ENCODE data around the gene CYP3A5.
"Not testable (repeated sequence)": the region's sequence is repeated elsewhere in the genome, so short reads cannot be mapped to it uniquely, and the experiment has no call there.

Gene CYP3A5

DNA sequence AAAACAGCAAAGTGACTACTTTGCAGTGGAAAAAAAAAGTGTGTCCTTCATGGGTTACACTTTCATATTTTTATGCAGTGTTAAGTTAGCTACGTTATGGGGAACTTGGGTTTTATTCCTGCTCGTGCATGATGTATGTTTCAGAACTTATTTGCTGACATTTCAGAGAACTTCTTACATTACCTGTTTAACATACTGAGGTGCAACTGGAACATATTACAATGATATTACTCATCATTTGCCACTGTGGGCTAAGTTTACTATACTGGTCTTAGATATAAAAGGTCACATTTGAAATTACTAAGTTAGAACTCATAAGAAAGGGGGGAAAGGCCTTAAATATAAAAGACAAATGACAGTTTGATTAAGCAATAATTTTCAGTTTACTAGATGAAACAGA lies 42.4 kb downstream of the CYP3A5 start:
- DNase-seq = not testable (repeated sequence)

DNA sequence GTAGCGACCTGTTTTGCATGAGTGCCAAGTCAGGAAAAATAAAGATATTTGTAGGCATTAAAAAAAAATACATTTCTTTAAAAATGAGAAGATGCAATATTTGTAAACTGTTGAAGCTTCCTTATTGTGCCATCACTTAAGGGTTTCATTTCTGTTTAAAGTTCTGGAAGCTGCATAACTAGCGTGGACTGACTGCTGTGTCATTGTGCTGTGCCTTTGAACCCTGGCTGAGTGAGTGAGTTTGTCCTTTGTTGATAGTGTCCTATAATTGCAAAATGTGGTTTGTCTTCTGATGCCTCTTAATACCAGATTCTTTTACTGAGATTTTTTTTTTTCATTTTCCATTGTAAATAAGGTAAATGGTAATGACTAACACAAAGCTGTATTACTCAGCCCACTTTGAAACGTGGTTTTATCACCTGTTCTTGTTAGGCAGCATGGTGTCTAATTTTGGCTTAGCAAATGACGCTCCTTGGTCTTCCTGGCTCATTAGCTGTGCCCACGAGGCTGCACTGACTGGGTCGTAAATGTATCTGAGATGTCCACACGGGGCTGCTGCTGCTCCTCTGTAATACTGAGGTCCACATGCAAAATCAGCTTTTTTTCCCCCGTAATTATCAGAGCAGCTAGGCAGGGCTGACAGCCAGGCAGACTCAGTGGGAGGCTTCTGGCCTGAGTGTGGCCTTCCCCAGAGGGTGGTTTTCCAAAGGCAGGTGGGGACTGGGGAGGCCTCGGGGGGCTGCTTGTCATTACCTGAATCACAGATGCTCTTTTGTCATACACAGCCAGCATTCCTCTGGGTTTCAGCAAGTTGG lies 48.3 kb downstream of the CYP3A5 start:
- DNase-seq = no peak

DNA sequence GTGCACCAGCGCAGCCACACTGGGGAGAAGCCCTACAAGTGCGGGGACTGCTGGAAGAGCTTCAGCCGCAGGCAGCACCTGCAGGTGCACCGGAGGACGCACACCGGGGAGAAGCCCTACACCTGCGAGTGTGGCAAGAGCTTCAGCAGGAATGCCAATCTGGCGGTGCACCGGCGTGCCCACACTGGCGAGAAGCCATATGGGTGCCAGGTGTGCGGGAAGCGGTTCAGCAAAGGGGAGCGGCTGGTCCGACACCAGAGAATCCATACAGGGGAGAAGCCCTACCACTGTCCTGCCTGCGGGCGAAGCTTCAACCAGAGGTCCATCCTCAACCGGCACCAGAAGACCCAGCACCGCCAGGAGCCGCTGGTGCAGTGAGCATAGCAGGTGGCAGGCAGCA lies 50.2 kb downstream of the CYP3A5 start:
- DNase-seq = no peak

DNA sequence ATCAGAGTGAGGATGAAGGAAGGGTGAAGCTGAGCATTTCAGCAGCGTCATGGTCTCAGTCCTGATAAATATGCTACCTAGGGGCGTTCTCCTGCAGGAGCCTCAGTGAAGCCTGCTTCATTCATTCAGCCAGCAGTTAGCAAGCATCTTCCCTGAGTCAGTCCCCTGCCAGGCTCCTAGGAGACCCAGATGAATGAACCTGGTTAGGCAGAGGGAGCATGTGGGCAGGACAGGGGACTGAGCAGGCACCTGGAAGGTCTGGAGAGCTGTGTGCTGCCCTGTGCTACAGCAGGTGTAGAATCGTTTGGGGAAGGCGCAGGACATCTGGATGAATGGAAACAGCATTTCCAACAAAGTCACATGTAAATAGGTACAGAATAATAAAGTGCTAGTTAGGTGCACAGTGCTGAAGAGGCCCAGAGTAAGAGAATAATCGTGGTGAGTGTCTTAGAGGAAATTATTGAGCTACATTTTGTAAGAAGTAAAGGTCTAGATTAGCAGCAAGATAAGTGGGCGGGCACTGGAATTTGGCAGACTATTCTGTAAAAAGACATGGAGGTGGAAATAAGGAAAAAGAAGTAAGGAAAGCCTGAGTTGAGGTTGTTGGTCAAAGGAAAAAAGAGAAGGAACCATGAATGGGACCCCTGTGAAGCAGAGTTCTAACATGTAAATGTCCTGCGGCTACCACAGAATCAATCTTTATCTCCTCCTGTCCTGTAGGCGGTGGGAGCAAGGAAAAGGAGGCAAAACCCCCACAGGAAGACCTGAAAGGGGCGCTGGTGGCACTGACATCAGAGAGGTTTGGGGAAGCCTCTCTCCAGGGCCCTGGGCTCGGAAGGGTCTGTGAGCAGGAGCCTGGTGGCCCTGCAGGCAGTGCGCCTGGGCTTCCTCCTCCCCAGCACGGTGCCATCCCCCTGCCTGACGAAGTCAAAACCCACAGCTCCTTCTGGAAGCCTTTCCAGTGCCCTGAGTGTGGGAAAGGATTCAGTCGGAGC lies 51.0 kb downstream of the CYP3A5 start:
- DNase-seq = no peak

DNA sequence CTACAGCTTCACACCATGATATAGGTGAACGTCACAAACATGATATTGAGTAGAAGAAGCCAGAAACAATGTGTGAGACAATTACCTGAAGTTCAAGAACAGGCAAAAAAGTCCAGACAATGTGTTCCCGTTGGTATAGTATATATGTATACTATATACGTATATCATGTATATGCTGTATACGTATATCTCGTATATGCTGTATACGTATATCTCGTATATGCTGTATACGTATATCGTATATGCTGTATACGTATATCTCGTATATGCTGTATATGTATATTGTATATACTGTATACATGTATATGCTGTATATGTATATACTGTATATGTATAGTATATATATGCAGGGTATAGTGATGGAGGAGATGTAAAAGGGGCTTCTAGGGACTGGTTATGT lies 52.3 kb downstream of the CYP3A5 start:
- no peak for DNase-seq

DNA sequence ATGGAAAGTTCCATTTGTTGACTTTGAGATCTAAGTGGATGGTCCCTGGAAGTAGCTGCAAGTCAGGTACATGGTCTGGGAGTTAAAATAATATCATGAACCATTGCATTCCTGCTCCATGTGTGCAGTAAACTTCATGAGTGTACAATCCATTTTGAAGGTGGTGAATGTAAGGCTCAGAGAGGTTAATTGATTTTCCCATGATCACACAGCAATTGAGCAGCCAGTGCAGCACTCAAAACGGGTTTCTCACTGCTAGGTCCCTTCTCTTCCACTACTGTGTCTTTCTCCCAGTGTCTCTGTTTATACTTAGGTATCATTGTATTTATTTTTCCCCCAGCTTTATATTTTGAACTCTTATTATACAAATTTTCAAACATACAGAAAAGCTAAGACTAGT lies 53.1 kb downstream of the CYP3A5 start:
- DNase-seq = no peak

DNA sequence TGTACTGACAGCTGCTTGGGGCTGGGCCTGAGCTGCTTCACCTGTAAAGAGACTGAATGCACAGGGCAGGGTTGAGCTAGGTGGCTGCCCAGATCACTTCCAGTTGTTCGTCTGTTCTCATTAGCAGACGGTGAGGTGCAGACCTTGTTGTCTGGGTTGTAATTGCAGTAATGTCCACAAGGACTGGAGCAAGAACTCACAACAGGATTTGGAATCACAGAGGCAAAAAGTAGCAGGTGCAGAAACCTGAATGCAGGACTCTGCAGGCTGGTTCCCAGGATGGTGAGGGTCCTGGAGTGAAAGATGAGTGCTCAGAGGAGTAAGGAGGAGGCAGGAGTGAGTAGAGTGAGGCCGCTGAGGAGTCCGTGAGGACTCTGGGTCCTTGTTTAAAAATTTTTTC lies 53.8 kb downstream of the CYP3A5 start:
- DNase-seq = no peak

DNA sequence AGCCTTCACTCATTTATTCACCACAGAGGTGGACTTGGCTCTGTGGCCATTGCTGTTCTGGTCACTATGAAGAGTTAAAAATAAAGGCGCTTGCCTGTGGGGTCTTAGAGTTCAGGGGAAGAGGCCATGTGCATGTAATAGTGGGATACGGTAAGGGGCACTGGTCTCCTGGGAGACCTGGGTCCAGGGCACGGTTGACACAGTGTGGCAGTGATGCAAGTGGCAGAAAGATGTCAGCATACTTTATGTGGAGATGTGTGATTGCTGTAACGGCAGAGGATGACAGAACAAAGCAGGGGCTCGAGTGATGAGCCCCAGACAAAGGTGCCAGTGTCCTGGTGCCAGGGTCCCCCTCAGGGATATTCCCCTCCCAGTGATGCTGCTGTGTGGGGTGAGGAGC lies 54.5 kb downstream of the CYP3A5 start:
- DNase-seq = no peak

DNA sequence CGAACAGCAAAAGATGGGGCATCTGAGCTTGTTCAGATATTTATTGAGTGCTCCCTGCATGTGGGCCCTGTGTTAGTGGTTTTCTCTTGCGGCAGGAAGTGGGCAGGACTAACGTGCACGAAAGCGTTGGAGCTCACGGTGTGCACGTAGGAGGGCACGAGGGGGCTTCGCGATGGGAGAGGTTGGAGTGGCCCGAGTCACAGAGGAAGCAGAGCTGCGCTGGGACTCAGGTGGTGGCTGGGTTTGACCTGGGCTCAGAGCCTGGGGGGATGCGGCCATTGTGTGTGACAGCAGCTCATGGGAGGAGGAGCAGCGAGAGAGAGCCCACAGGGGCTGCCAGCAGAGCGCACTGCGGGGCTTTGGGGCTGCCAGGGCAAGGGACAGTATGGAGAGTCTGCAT lies 55.3 kb downstream of the CYP3A5 start:
- no peak for DNase-seq

DNA sequence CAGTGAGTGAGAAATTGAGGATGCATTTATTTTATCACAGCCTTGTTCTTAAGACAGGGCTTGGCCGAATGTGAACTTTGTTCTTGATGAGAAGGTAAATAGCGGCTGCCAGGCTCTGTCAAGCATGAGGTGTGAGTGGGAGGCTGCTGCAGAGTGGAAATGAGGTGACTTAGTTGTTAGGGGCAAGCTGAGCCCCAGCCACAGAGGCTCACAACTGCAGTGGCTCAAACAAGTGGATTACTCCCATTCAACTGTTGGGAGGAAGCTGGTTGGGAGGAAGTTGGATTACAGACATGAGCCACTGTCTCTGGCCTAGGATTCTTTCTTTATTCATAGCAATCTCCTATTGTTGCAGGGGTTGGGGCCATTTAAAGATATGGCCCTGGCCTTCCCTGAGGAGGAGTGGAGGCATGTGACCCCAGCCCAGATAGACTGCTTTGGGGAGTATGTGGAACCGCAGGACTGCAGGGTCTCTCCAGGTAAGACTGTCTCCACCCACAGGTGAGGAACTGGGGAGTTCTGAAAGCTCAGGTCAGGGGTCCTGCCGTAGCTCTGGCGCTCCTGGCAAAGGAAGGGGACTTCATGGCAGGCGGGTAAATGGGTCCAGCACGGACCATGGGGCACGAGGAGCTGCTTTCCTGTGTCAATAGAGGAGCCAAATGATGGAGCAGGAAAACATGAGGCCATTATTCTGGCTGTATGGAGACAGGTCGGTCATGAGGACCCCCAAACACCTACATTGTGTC lies 55.9 kb downstream of the CYP3A5 start:
- no peak for DNase-seq

DNA sequence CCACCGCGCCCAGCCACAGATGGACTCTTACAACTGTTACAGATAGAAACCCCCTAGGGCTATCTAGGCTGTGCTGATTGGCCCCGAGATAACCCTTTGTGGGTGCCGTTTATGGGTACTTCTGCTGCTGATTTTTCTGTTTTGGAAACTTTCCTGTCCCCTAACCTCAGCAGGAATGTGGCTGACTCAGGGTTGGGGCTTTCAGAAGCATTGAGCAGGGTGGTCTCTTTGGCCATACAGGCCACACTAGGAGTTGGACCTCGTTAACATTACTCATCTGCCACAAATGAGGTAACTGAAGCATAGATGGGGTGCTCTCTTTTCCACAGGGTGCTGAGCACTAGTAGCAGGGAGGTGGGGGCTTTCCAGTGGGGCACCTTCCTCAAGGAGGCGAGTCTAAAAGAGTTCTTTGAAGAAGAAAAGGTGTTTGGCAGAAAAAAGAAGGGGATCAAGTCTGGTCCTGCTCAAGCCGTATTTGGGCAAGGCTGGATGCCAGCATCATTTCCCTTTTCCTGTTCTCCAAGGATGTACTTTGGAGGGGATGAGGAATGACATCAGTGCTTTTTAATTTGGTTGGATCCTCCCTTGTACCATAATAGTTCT lies 56.6 kb downstream of the CYP3A5 start:
- DNase-seq = no peak

DNA sequence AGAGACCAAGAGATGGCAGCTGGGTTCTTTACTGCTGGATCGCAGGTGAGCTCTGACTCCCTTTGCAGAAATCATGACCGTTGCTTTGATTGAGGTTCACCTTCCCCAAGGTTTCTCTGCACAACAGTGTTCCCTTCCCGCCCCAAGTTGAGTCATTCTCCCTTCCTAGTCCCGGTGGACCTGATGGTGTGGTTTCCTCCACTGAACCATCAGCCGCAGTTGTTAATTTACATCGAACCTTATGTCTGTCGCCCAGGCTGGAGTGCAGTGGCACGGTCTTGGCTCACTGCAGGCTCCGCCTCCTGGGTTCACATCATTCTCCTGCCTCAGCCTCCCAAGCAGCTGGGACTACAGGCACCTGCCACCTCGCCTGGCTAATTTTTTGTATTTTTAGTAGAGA lies 57.2 kb downstream of the CYP3A5 start:
- no peak for DNase-seq

DNA sequence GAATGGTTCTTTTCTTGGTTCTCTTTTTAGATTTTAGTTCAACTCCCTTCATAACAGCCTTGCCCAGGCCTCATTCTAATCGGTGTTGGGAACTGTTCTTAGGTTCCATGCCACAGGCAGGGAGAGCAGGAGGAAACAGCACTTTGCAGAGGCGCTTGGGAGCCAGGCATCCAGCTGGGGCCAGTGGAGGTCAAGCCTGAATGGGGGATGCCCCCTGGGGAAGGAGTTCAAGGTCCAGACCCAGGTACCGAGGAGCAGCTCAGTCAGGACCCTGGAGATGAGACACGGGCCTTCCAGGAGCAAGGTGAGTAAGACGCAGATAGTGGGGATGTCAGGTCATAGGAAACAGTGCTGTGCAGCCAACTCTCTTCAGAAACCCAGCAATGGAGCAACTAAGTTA lies 58.5 kb downstream of the CYP3A5 start:
- DNase-seq = no peak

DNA sequence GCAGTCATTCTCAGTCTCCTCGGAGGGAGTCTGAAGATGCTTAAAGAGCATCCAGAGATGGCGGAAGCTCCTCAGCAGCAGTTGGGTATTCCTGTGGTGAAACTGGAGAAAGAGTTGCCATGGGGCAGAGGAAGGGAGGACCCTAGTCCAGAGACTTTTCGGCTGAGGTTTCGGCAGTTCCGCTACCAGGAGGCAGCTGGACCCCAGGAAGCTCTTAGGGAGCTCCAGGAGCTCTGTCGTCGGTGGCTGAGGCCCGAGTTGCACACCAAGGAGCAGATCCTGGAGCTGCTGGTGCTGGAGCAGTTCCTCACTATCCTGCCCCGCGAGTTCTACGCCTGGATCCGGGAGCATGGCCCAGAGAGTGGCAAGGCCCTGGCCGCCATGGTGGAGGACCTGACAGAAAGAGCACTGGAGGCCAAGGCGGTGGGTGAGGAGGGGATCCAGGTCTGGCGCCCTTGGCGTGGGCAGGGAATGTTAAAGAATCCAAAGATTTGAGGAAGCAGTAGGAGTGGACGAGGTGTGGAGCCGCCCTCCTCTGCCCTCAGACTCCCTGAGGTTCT lies 60.1 kb downstream of the CYP3A5 start:
- DNase-seq = no peak

DNA sequence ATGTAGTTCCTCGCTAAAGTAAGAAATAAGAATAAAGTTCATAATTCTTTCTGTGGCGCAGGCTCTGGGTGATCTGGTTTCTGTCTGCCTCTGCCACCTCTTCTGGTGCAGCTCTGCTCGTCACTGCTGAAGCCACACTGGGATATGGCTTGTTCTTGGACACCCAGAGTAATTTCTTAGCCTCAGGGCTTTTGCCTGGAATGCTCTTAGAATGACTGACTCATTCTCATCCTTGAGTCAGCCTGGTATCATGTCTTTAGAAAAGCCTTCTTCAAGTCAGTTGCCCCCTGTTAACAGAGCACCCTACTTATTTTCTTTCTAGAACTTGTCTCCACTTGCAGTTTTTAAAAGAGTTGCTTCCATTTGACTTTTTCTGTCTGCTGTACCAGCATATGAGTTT lies 61.1 kb downstream of the CYP3A5 start:
- no peak for DNase-seq

DNA sequence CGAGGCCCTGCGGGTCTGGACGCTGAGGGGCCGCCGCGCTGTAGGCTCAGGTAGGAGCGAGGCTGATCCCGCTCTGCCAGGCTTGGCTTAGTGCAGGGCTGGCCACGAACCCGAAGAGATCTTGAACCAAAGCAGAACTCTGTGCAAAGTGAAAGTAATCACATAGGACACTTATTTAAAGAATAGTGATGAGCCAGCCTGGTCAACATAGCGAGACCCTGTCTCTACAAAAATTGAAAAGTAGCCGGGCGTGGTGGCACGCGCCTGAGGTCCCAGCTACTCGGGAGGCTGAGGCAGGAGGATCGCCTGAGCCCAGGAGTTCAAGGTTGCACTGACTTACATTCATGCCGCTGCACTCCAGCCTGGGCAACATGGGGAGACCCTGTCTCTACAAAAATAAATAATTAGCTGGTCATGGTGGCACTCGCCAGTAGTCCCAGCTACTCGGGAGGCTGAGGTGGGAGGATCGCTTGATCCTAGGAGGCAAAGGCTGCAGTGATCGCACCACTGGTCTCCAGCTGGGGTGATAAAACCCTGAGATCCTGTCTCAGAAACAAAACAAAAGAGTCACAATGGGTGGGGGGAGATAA lies 62.5 kb downstream of the CYP3A5 start:
- DNase-seq = no peak

DNA sequence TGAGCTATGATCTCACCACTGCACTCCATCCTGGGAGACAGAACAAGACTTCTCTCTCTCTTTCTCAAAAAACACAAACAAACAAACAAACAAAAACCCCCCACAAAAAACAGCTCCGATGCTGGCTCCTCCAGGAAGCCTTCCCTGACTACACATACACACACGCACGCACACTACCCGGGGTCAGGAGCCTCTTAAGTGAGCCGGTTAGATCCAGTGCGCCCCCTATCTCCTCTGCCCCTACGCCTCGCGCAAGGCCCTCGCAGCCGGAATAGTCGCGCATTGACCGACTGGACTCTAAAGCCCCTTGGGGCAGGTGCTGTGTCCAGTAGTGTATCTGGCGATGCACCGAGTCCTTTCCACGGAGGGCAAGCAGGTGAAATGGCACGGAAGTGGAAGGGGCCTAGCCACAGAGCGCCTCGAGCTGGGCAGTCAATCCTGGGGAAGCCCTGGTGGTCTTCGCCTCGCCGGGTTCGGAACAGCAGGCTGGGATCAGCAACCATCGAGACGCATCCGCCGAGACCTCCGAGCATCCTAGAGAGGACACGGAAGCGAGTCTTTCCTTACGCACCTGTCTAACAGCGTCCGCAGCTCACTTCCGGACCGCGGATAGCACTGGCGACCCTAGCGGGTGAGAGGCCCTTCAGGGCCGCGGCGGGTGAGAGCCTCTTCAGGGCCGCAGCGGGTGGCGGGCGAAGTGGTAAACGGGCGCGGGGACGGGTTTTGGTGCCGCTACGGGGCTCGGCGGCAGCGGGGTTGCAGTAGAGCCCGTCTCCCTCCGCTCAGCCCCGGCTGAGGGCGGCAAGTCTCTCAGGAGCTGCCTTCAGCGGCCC lies 63.2 kb downstream of the CYP3A5 start, which contains the start of gene ZSCAN25:
Gene ZSCAN25 (plus strand): TSS at position 588 of the 833 bp plus-strand sequence. CDS start 2,661 bp downstream, outside the sequence.
- peak; percentile 92 for DNase-seq

DNA sequence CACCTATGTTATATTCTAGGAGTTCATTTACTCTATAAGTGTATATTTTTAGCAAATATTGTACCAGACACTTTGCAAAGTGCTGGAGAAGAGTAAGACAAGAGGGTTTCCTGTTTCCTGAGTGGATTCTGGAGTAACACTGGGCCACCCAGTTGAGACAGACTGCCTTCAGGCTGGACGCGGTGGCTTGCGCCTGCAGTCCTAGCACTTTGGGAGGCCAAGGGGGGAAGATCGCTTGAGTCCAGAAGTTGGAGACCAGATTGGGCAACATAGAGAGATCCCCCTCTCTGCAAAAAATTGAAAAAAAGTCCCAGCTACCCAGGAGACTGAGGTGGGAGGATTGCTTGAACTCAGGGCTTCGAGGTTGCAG lies 63.8 kb downstream of the CYP3A5 start:
- no peak for DNase-seq

DNA sequence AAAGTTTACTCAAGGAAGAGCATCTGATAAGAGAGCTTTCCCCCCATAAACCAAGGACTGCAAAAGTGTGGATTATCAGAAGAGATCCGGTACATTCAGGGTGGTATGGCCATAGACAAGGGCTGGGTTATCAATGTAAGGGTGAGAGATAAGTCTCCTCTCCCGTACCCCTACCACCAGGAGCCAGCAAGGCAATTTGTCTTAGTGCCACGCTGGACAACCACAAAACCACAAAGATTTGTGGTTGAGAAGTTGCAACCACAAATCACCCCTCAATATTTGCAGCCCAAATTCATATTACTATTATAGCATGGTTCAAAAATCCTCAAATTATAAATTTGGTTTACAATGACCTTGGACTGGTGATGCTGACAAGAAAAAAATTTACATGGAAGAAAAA lies 65.3 kb downstream of the CYP3A5 start:
- no peak for DNase-seq

DNA sequence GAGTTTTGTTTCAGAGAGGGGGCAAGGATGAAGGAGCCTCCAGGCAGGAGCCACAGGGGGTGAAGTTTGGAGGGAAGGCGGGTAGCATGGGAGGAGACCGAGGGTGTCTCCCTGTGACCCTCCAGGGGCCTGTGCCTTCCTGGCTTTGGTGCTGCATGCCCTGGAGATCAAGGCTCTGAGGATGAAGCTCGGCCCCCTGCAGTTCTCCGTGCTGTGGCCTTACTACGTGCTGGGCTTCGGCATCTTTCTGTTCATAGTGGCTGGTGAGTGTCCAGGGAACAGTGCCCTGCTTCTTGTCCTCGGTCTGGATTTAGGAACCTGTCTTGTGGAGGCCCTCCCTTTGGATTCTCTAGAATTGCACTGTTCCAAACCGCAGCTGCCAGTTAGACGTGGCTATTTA lies 72.2 kb downstream of the CYP3A5 start:
- no peak for DNase-seq

DNA sequence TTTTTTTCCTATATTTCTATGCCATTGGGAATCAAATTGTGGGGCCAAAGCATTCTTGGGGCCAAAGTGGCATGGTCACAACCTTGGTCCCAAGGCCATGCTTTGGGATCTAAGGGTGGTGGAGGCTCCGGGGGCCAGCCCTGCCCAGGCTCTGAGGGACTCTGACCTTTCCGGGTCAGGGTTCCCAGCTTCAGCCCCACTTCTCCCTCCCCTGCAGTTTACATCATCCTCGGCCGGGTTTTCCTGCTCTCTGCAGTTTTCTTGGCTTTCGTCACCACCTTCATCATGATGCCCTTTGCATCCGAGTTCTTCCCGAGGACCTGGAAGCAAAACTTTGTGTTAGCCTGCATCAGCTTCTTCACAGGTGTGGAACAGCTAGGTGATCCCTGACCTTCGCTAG lies 73.3 kb downstream of the CYP3A5 start:
- no peak for DNase-seq

All from NCI-H2171 (cell line).